WI38 (cell line): ENCODE results near the gene C1orf94.

Experiments
- H3K4me3 ChIP-seq: 2 replicates; pipeline ENCODE4 v1.5.1; 2011; ENCODE audit warnings: low read depth, mild to moderate bottlenecking, control low read depth, low read length
- CTCF ChIP-seq: IDR thresholded peaks from 2 replicates; pipeline ENCODE4 v1.5.1; 2012; ENCODE audit warnings: low read depth, mild to moderate bottlenecking, control low read depth, low read length

C1orf94 gene

GRCh38 chr1:34268311-34268954 is 91.7 kb downstream of the C1orf94 start:
- no peak overlapping the region for H3K4me3 ChIP-seq
- TF ChIP-seq CTCF, result no peak
